Endometrium (tissue), 2 donors: Measurements from ENCODE around the gene MLLT6.

Experiments used
- FAIRE-seq: peaks from 2 replicates; lab custom pipeline; 2012; peaks lifted over from hg19 to GRCh38; lab: Jason Lieb, UNC
- donor health status: control.
- donor health status: control.

MLLT6 gene

GRCh38 chr17:38742411-38743308 lies 37.6 kb downstream of the MLLT6 start:
- FAIRE-seq = no peak

GRCh38 chr17:38743556-38744171 lies 38.6 kb downstream of the MLLT6 start:
- FAIRE-seq = no peak

- no peak for FAIRE-seq
Observed at GRCh38 chr17:38745545-38745944, 40.5 kb downstream of the MLLT6 start.

GRCh38 chr17:38746004-38746848 lies 41.2 kb downstream of the MLLT6 start:
- FAIRE-seq = no peak

GRCh38 chr17:38746849-38747462 lies 41.9 kb downstream of the MLLT6 start:
- no peak for FAIRE-seq

GRCh38 chr17:38747463-38748148 lies 42.5 kb downstream of the MLLT6 start:
- FAIRE-seq = no peak

- no peak for FAIRE-seq
Observed at GRCh38 chr17:38748149-38748891, 43.2 kb downstream of the MLLT6 start, which contains the start of gene PCGF2. Gene PCGF2 (minus strand): TSS chr17:38748336. CDS start chr17:38740402, 7,934 bp downstream.

- FAIRE-seq = no peak
Observed at GRCh38 chr17:38748892-38749222, 43.8 kb downstream of the MLLT6 start.

- FAIRE-seq = no peak
Observed at GRCh38 chr17:38749223-38750043, 44.4 kb downstream of the MLLT6 start.

GRCh38 chr17:38750044-38750311 lies 44.9 kb downstream of the MLLT6 start:
- FAIRE-seq = no peak

- no peak for FAIRE-seq
Observed at GRCh38 chr17:38750312-38751121, 45.4 kb downstream of the MLLT6 start.

- no peak for FAIRE-seq
Observed at GRCh38 chr17:38751144-38751807, 46.2 kb downstream of the MLLT6 start.

GRCh38 chr17:38751808-38752307 lies 46.8 kb downstream of the MLLT6 start:
- no peak for FAIRE-seq

- no peak for FAIRE-seq
Observed at GRCh38 chr17:38752308-38753070, 47.4 kb downstream of the MLLT6 start, which contains the start of gene PSMB3. Gene PSMB3 (plus strand): TSS chr17:38752741. CDS start chr17:38752827, 86 bp downstream.

GRCh38 chr17:38753071-38753506 lies 48.0 kb downstream of the MLLT6 start:
- no peak for FAIRE-seq

GRCh38 chr17:38761612-38762011 lies 56.5 kb downstream of the MLLT6 start:
- no peak for FAIRE-seq

- no peak for FAIRE-seq
Observed at GRCh38 chr17:38762231-38762630, 57.2 kb downstream of the MLLT6 start.

- FAIRE-seq = no peak
Observed at GRCh38 chr17:38766341-38766740, 61.3 kb downstream of the MLLT6 start.
